Measurements from ENCODE around the gene TRPM5. TPM values are rescaled to one million over a fixed set of nuclear protein-coding genes. Genes with fewer than 3 reads are reported as not detected.

Gene TRPM5
- total and polyA plus RNA-seq, 2 experiments from 2014 or later: not detected

DNA sequence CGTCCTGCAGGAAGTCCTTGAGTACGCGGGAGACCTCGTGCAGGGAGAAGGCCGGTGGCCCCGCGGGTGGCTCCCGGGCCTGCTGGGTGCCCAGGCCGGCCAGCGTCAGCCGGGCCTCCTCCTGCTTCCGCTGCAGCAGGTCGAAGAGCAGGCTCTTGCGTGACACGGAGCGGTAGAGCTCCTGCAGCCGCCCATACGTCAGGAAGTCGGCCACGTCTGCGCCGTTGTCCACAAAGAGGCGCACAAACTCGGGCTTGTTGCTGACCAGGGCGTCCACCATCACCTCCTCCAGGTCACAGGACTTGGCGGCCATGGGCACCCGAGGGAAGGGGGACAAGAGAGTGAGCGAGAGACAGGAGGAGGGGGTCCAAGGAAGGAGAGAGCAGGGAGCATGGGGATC, 29.1 kb downstream of the TRPM5 start (continued):
- TF ChIP-seq, protein P1, sequence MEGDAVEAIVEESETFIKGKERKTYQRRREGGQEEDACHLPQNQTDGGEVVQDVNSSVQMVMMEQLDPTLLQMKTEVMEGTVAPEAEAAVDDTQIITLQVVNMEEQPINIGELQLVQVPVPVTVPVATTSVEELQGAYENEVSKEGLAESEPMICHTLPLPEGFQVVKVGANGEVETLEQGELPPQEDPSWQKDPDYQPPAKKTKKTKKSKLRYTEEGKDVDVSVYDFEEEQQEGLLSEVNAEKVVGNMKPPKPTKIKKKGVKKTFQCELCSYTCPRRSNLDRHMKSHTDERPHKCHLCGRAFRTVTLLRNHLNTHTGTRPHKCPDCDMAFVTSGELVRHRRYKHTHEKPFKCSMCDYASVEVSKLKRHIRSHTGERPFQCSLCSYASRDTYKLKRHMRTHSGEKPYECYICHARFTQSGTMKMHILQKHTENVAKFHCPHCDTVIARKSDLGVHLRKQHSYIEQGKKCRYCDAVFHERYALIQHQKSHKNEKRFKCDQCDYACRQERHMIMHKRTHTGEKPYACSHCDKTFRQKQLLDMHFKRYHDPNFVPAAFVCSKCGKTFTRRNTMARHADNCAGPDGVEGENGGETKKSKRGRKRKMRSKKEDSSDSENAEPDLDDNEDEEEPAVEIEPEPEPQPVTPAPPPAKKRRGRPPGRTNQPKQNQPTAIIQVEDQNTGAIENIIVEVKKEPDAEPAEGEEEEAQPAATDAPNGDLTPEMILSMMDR (conservative IDR thresholded peaks at IDR 0.05; ENCODE audit: low read depth in 2 of 2): no peak
- TF ChIP-seq EZH2phosphoT487 (IDR thresholded peaks at IDR 0.05; ENCODE audit: unreplicated experiment): no peak
- TF ChIP-seq JUNB (IDR thresholded peaks at IDR 0.05; ENCODE audit: unreplicated experiment): no peak
- TF ChIP-seq STAT1 (IDR thresholded peaks at IDR 0.05; ENCODE audit: unreplicated experiment): no peak

DNA sequence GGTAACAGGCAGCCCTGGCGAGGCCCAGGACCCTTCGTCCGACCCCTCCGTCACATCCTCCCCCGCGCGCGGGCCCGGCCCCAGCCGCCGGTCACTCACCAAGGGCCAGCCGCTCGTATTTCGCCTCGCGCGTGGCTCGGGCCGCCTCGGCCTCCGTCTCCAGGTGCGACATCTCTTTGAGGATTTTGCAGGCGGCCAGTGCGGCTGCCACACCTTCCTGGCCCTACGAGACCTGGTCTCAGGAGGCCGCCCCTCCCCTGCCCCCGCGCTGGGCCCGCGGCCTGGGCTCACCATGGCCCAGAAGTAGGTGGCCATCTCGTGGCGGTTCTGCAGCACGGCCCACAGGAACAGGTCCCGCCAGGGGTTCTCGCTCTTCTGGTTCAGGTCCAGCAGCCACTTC, 29.7 kb downstream of the TRPM5 start:
- TF ChIP-seq ZNF331 (CRISPR knock-in tag; IDR thresholded peaks at IDR 0.05; ENCODE audit: low read depth) (no peak), EZH2 (IDR thresholded peaks at IDR 0.05; ENCODE audit: low read depth, unreplicated experiment) (no peak), POLR2AphosphoS5 (IDR thresholded peaks at IDR 0.05; ENCODE audit: low read depth) (no peak), CREB1 (CRISPR knock-in tag; IDR thresholded peaks at IDR 0.05; ENCODE audit: low read depth) (no peak), ZNF114 (CRISPR knock-in tag; IDR thresholded peaks at IDR 0.05) (no peak)
- TF ChIP-seq, protein P2, sequence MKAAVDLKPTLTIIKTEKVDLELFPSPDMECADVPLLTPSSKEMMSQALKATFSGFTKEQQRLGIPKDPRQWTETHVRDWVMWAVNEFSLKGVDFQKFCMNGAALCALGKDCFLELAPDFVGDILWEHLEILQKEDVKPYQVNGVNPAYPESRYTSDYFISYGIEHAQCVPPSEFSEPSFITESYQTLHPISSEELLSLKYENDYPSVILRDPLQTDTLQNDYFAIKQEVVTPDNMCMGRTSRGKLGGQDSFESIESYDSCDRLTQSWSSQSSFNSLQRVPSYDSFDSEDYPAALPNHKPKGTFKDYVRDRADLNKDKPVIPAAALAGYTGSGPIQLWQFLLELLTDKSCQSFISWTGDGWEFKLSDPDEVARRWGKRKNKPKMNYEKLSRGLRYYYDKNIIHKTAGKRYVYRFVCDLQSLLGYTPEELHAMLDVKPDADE (IDR thresholded peaks at IDR 0.05): no peak
- no peak overlapping the region for H3K27ac Mint-ChIP-seq
- Histone ChIP-seq H3K4me3 (no peak overlapping the region), H3K9me2 (ENCODE audit: insufficient read depth) (no peaks in the 10 kb centered on the region), H3K27me3 (ENCODE audit: insufficient read depth) (no peaks in the 10 kb centered on the region), H3K27ac (ENCODE audit: low read depth) (no peak overlapping the region), H3K36me3 (ENCODE audit: insufficient read depth) (no peaks in the 10 kb centered on the region), H3K79me2 (replicated peaks; ENCODE audit: insufficient read depth) (no peaks in the 10 kb centered on the region), H3K4me1 (ENCODE audit: insufficient read depth) (no peaks in the 10 kb centered on the region), H3K4me2 (no peak overlapping the region), H2AFZ (0 out of 2 replicates have a peak overlapping the region, but pooled peaks have one; percentile 43), H4K20me1 (replicated peaks; ENCODE audit: insufficient read depth) (no peaks in the 10 kb centered on the region), H3F3A (replicated peaks; ENCODE audit: low read depth) (no peaks in the 10 kb centered on the region)
- ATAC-seq (no peak), DNase-seq (ENCODE audit: low spot score) (no peak)
- H3K27me3 Mint-ChIP-seq (ENCODE audit: insufficient read depth, low read depth, poor library complexity): peaks cover 4% of the 10 kb centered on the region
- no peaks in the 10 kb centered on the region for H3K9me3 Mint-ChIP-seq
- H3K4me1 Mint-ChIP-seq: no peaks in the 10 kb centered on the region
- no peaks in the 10 kb centered on the region for H3K36me3 Mint-ChIP-seq (ENCODE audit: low read depth)
- no peak overlapping the region for H3K4me3 Mint-ChIP-seq

DNA sequence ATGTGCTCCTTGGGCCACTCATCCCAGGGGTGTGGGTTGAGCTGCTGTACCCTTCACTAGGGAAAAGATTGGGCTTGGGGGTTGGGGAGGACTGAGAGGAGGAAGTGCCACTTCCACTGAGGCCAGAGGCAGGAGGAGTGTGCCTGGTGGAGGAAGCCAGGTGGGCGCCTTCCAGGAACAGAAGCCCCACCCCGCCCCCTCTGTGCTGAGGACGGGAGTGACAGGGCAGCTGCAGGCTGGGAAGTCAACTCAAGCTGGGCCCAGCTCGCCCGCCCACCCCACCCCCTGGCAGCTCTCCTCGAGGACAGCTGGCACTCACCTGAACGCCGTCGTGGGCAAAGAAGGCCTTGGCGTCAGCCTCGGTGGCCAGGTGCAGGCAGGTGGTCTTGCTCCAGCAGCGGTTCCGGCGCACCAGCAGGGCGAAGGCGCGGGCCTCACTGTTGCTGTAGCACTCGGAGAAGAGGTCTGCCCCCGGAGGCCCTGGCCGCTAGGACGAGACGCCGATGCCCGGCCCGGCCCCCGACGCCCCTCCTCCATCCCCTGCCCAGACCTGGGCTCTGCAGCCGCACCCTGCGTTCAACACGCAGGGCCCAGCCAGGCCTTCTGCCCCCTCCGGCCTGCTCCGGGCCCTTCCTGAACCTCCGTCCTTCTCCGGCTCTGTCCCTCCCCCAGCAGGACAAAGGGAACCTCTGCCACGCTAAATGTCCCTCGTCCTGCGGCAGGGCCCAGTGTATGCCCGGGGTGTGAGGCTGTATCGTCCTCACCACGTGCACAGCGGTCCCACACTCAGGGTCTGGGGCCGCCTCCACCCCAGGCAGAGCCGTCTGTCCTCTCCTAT, 30.4 kb downstream of the TRPM5 start:
- peak; percentile 37 for ATAC-seq
- TF ChIP-seq CREB1 (CRISPR knock-in tag; IDR thresholded peaks at IDR 0.05; ENCODE audit: low read depth) (no peak), POLR2AphosphoS5 (IDR thresholded peaks at IDR 0.05; ENCODE audit: low read depth) (no peak)
- TF ChIP-seq, protein P3, sequence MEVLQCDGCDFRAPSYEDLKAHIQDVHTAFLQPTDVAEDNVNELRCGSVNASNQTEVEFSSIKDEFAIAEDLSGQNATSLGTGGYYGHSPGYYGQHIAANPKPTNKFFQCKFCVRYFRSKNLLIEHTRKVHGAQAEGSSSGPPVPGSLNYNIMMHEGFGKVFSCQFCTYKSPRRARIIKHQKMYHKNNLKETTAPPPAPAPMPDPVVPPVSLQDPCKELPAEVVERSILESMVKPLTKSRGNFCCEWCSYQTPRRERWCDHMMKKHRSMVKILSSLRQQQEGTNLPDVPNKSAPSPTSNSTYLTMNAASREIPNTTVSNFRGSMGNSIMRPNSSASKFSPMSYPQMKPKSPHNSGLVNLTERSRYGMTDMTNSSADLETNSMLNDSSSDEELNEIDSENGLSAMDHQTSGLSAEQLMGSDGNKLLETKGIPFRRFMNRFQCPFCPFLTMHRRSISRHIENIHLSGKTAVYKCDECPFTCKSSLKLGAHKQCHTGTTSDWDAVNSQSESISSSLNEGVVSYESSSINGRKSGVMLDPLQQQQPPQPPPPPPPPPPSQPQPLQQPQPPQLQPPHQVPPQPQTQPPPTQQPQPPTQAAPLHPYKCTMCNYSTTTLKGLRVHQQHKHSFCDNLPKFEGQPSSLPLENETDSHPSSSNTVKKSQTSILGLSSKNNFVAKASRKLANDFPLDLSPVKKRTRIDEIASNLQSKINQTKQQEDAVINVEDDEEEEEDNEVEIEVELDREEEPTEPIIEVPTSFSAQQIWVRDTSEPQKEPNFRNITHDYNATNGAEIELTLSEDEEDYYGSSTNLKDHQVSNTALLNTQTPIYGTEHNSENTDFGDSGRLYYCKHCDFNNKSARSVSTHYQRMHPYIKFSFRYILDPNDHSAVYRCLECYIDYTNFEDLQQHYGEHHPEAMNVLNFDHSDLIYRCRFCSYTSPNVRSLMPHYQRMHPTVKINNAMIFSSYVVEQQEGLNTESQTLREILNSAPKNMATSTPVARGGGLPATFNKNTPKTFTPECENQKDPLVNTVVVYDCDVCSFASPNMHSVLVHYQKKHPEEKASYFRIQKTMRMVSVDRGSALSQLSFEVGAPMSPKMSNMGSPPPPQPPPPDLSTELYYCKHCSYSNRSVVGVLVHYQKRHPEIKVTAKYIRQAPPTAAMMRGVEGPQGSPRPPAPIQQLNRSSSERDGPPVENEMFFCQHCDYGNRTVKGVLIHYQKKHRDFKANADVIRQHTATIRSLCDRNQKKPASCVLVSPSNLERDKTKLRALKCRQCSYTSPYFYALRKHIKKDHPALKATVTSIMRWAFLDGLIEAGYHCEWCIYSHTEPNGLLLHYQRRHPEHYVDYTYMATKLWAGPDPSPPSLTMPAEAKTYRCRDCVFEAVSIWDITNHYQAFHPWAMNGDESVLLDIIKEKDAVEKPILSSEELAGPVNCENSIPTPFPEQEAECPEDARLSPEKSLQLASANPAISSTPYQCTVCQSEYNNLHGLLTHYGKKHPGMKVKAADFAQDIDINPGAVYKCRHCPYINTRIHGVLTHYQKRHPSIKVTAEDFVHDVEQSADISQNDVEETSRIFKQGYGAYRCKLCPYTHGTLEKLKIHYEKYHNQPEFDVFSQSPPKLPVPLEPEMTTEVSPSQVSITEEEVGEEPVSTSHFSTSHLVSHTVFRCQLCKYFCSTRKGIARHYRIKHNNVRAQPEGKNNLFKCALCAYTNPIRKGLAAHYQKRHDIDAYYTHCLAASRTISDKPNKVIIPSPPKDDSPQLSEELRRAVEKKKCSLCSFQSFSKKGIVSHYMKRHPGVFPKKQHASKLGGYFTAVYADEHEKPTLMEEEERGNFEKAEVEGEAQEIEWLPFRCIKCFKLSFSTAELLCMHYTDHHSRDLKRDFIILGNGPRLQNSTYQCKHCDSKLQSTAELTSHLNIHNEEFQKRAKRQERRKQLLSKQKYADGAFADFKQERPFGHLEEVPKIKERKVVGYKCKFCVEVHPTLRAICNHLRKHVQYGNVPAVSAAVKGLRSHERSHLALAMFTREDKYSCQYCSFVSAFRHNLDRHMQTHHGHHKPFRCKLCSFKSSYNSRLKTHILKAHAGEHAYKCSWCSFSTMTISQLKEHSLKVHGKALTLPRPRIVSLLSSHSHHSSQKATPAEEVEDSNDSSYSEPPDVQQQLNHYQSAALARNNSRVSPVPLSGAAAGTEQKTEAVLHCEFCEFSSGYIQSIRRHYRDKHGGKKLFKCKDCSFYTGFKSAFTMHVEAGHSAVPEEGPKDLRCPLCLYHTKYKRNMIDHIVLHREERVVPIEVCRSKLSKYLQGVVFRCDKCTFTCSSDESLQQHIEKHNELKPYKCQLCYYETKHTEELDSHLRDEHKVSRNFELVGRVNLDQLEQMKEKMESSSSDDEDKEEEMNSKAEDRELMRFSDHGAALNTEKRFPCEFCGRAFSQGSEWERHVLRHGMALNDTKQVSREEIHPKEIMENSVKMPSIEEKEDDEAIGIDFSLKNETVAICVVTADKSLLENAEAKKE (CRISPR knock-in tag; IDR thresholded peaks at IDR 0.05): no peak

More for the DNA sequence above, 30.4 kb downstream of the TRPM5 start:
- Mint-ChIP-seq H3K4me1 (no peaks in the 10 kb centered on the region), H3K27ac (no peak overlapping the region), H3K9me3 (no peaks in the 10 kb centered on the region), H3K36me3 (ENCODE audit: low read depth) (no peaks in the 10 kb centered on the region), H3K27me3 (ENCODE audit: insufficient read depth, low read depth, poor library complexity) (peaks cover 6% of the 10 kb centered on the region), H3K4me3 (no peak overlapping the region)
- no peaks in the 10 kb centered on the region for H3K9me2 ChIP-seq (ENCODE audit: insufficient read depth)
- no peak overlapping the region for H3K27ac ChIP-seq (ENCODE audit: low read depth)
- H3K79me2 ChIP-seq (replicated peaks; ENCODE audit: insufficient read depth): no peaks in the 10 kb centered on the region
- H3K4me1 ChIP-seq (ENCODE audit: insufficient read depth): no peaks in the 10 kb centered on the region
- H3K4me3 ChIP-seq: no peak overlapping the region
- DNase-seq (ENCODE audit: low spot score): peak; percentile 44
- H3F3A ChIP-seq (replicated peaks; ENCODE audit: low read depth): no peaks in the 10 kb centered on the region
- 0 out of 2 replicates have a peak overlapping the region, but pooled peaks have one; percentile 43 for H2AFZ ChIP-seq
- no peaks in the 10 kb centered on the region for H3K27me3 ChIP-seq (ENCODE audit: insufficient read depth)
- H4K20me1 ChIP-seq (replicated peaks; ENCODE audit: insufficient read depth): no peaks in the 10 kb centered on the region
- no peaks in the 10 kb centered on the region for H3K36me3 ChIP-seq (ENCODE audit: insufficient read depth)
- no peak overlapping the region for H3K4me2 ChIP-seq

Measured in GM23338 (cell line).